ENCODE data around the gene PABPC1L2B.
"Not testable (repeated sequence)": the region's sequence is repeated elsewhere in the genome, so short reads cannot be mapped to it uniquely, and the experiment has no call there.

Gene PABPC1L2B

GRCh38 chrX:73002733-73003132 lies at the start of gene PABPC1L2B:
PABPC1L2B (plus strand) TSS chrX:73002939; CDS start chrX:73003643, 704 bp downstream.
- not testable (repeated sequence) for DNase-seq (ENCODE audit: low read depth)

GRCh38 chrX:72959971-72960370 lies 42.8 kb upstream of the PABPC1L2B start:
- DNase-seq (ENCODE audit: low read depth): not testable (repeated sequence)

- DNase-seq (ENCODE audit: low read depth): not testable (repeated sequence)
Observed at GRCh38 chrX:72971859-72972258, 30.9 kb upstream of the PABPC1L2B start.

GRCh38 chrX:72974885-72975284 lies 27.9 kb upstream of the PABPC1L2B start:
- DNase-seq (ENCODE audit: low read depth): not testable (repeated sequence)

- DNase-seq (ENCODE audit: low read depth): not testable (repeated sequence)
Observed at GRCh38 chrX:72980894-72981469, 21.8 kb upstream of the PABPC1L2B start.

GRCh38 chrX:73004032-73004431 lies 1.3 kb downstream of the PABPC1L2B start:
- not testable (repeated sequence) for DNase-seq (ENCODE audit: low read depth)

- DNase-seq (ENCODE audit: low read depth): no peak
Observed at GRCh38 chrX:73021361-73022092, 18.8 kb downstream of the PABPC1L2B start.

- DNase-seq (ENCODE audit: low read depth): not testable (repeated sequence)
Observed at GRCh38 chrX:73022093-73022445, 19.3 kb downstream of the PABPC1L2B start.

GRCh38 chrX:73028876-73029275 lies 26.1 kb downstream of the PABPC1L2B start:
- no peak for DNase-seq (ENCODE audit: low read depth)
